HFFc6 (cell line): ENCODE measurements around the gene CACNA1C. TPM values are rescaled to one million over a fixed set of nuclear protein-coding genes. Genes with fewer than 3 reads are reported as not detected.

ENCODE experiments used
- DNase-seq: peaks from one replicate; pipeline ENCODE4 v3.0.0-alpha.2; 2018
- H3K27ac Mint-ChIP-seq: 2 replicates; pipeline ENCODE4 v1.8.0; 2020; ENCODE audit warnings: mild to moderate bottlenecking, mixed read lengths
- H3K27me3 Mint-ChIP-seq: 2 replicates; pipeline ENCODE4 v1.8.0; 2021; ENCODE audit warnings: mild to moderate bottlenecking, moderate library complexity, mixed read lengths; ENCODE audit not compliant: insufficient read depth
- H3K36me3 Mint-ChIP-seq: 2 replicates; pipeline ENCODE4 v1.8.0; 2021; ENCODE audit warnings: low read depth, mixed read lengths
- H3K4me1 Mint-ChIP-seq: 2 replicates; pipeline ENCODE4 v1.8.0; 2020; ENCODE audit warnings: low read depth, mixed read lengths
- H3K4me3 Mint-ChIP-seq: 2 replicates; pipeline ENCODE4 v1.8.0; 2020; ENCODE audit warnings: mild to moderate bottlenecking, moderate library complexity, mixed read lengths
- H3K9me3 Mint-ChIP-seq: 2 replicates; pipeline ENCODE4 v1.8.0; 2020; ENCODE audit warnings: mild to moderate bottlenecking, mixed read lengths
- CTCF ChIP-seq: fragments of 200-600 bp; sonication (generic); IDR thresholded peaks from 2 replicates; pipeline ENCODE4 v1.5.0; 2021; ENCODE audit warnings: antibody characterized with exemption, mild to moderate bottlenecking
- total RNA-seq, 6 experiments: library from RNA; stranded (reverse); fragmentation: NEBNext Ultra II Directional; extraction: Animal tissue kit (Norgen Biotek cat#: 25700); gene quantifications; 2 replicates in 1 of 6; 3 replicates in 5 of 6; pipeline ENCODE4 v1.2.3, GENCODE V29; 2021

The CACNA1C gene
- total RNA-seq, 6 experiments from 2014 or later = 6.7 to 11.5 (median 10.6) TPM

GRCh38 chr12:2039034-2039433 is 13.8 kb upstream of the CACNA1C start:
- H3K9me3 Mint-ChIP-seq = no peaks in the 10 kb centered on the region
- no peaks in the 10 kb centered on the region for H3K36me3 Mint-ChIP-seq
- no peak for DNase-seq
- peaks cover 17% of the 10 kb centered on the region for H3K4me1 Mint-ChIP-seq
- H3K27ac Mint-ChIP-seq = no peak overlapping the region
- no peak for TF ChIP-seq CTCF
- H3K27me3 Mint-ChIP-seq = peaks cover 20% of the 10 kb centered on the region
- no peak overlapping the region for H3K4me3 Mint-ChIP-seq

GRCh38 chr12:2043054-2043453 is 9.7 kb upstream of the CACNA1C start:
- Mint-ChIP-seq H3K9me3 (peaks cover 3% of the 10 kb centered on the region; the same call in 1 of the 2 replicates), H3K4me1 (no peaks in the 10 kb centered on the region), H3K4me3 (no peak overlapping the region), H3K27ac (no peak overlapping the region), H3K27me3 (peaks cover 20% of the 10 kb centered on the region), H3K36me3 (no peaks in the 10 kb centered on the region)
- no peak for DNase-seq
- no peak for TF ChIP-seq CTCF

GRCh38 chr12:2044165-2044564 is 8.6 kb upstream of the CACNA1C start:
- H3K36me3 Mint-ChIP-seq = no peaks in the 10 kb centered on the region
- H3K27me3 Mint-ChIP-seq = peaks cover 20% of the 10 kb centered on the region
- DNase-seq = no peak
- peaks cover 2% of the 10 kb centered on the region for H3K4me1 Mint-ChIP-seq
- no peak overlapping the region for H3K4me3 Mint-ChIP-seq
- no peak overlapping the region for H3K27ac Mint-ChIP-seq
- no peak for TF ChIP-seq CTCF
- H3K9me3 Mint-ChIP-seq = peaks cover 3% of the 10 kb centered on the region; the same call in 1 of the 2 replicates

GRCh38 chr12:2046957-2047356 is 5.8 kb upstream of the CACNA1C start:
- Mint-ChIP-seq H3K27me3 (peaks cover 12% of the 10 kb centered on the region), H3K4me3 (no peak overlapping the region), H3K27ac (no peak overlapping the region), H3K9me3 (peaks cover 3% of the 10 kb centered on the region; the same call in 1 of the 2 replicates), H3K4me1 (peaks cover 25% of the 10 kb centered on the region), H3K36me3 (no peaks in the 10 kb centered on the region)
- TF ChIP-seq CTCF = no peak
- no peak for DNase-seq

- no peak overlapping the region for H3K4me3 Mint-ChIP-seq
- no peak overlapping the region for H3K27ac Mint-ChIP-seq
- H3K36me3 Mint-ChIP-seq = no peaks in the 10 kb centered on the region
- H3K9me3 Mint-ChIP-seq = peaks cover 3% of the 10 kb centered on the region; the same call in 1 of the 2 replicates
- H3K4me1 Mint-ChIP-seq = peaks cover 27% of the 10 kb centered on the region
- DNase-seq = no peak
- TF ChIP-seq CTCF = no peak
- H3K27me3 Mint-ChIP-seq = peaks cover 12% of the 10 kb centered on the region
Measured at GRCh38 chr12:2047752-2048151, 5.0 kb upstream of the CACNA1C start.
